Measurements from ENCODE around the gene PRCD. TPM values are rescaled to one million over a fixed set of nuclear protein-coding genes. Genes with fewer than 3 reads are reported as not detected.

The PRCD gene
- total RNA-seq, 2 experiments from 2014 or later, result not detected

GRCh38 chr17:76534831-76535732 is 4.8 kb upstream of the PRCD start:
- peaks cover 37% of the 10 kb centered on the region for H3K27me3 Mint-ChIP-seq
- no peaks in the 10 kb centered on the region for H3K9me3 Mint-ChIP-seq (ENCODE audit: low read depth)
- ATAC-seq, result no peak
- DNase-seq, result no peak
- CTCF ChIA-PET, result interaction anchor here (1.0 kb wide), 1 partner anchor 89 kb away, joined by 3 read pairs; no protein-coding TSS in a partner anchor
- no peak overlapping the region for H3K4me3 Mint-ChIP-seq
- H3K36me3 Mint-ChIP-seq, result no peaks in the 10 kb centered on the region
- no peak overlapping the region for H3K27ac Mint-ChIP-seq
- H3K4me1 Mint-ChIP-seq, result no peaks in the 10 kb centered on the region

- no peak for DNase-seq
- Mint-ChIP-seq H3K9me3 (ENCODE audit: low read depth) (no peaks in the 10 kb centered on the region), H3K4me3 (no peak overlapping the region)
These were observed 3.9 kb upstream of the PRCD start for GRCh38 chr17:76535788-76536510.

GRCh38 chr17:76536511-76537287 is 3.1 kb upstream of the PRCD start:
- Mint-ChIP-seq H3K27me3 (peaks cover 51% of the 10 kb centered on the region), H3K9me3 (ENCODE audit: low read depth) (no peaks in the 10 kb centered on the region), H3K36me3 (no peaks in the 10 kb centered on the region), H3K27ac (no peak overlapping the region), H3K4me1 (no peaks in the 10 kb centered on the region), H3K4me3 (no peak overlapping the region)
- no peak for ATAC-seq
- CTCF ChIA-PET, result interaction anchor here (0.9 to 1.4 kb wide), 5 partner anchors 10 to 49 kb away, joined by 3 to 8 read pairs (median 4); partner anchors contain the start of gene ST6GALNAC2
- DNase-seq, result no peak

More at GRCh38 chr17:76535788-76536510, 3.9 kb upstream of the PRCD start:
- no peak overlapping the region for H3K27ac Mint-ChIP-seq
- CTCF ChIA-PET, result interaction anchor here (0.9 to 1.4 kb wide), 4 partner anchors 11 to 50 kb away, joined by 3 to 8 read pairs (median 4); partner anchors contain the start of gene ST6GALNAC2
- H3K4me1 Mint-ChIP-seq, result no peaks in the 10 kb centered on the region
- H3K36me3 Mint-ChIP-seq, result no peaks in the 10 kb centered on the region
- peaks cover 44% of the 10 kb centered on the region for H3K27me3 Mint-ChIP-seq
- no peak for ATAC-seq

- CTCF ChIA-PET, result interaction anchor here (1.0 to 1.4 kb wide), 4 partner anchors 10 to 20 kb away, joined by 3 to 8 read pairs (median 4); no protein-coding TSS in a partner anchor
These were observed 2.6 kb upstream of the PRCD start for GRCh38 chr17:76537288-76537577.

GRCh38 chr17:76537578-76538280 is 2.1 kb upstream of the PRCD start, which contains the start of gene CYGB:
CYGB (minus strand) TSS chr17:76537709; CDS start chr17:76537542, 167 bp downstream.
- CTCF ChIA-PET, result interaction anchor here (1.0 to 2.1 kb wide), 5 partner anchors 10 to 20 kb away, joined by 3 to 7 read pairs (median 4); no protein-coding TSS in a partner anchor
- no peak within 1 kb of the TSS for H3K4me3 Mint-ChIP-seq

More at GRCh38 chr17:76537288-76537577, 2.6 kb upstream of the PRCD start:
- Mint-ChIP-seq H3K36me3 (no peaks in the 10 kb centered on the region), H3K4me3 (no peak overlapping the region), H3K4me1 (no peaks in the 10 kb centered on the region), H3K9me3 (ENCODE audit: low read depth) (no peaks in the 10 kb centered on the region), H3K27me3 (peaks cover 55% of the 10 kb centered on the region), H3K27ac (no peak overlapping the region)
- no peak for ATAC-seq
- DNase-seq, result no peak

GRCh38 chr17:76538281-76538931 is 1.4 kb upstream of the PRCD start:
- no peak for DNase-seq
- H3K27ac Mint-ChIP-seq, result no peak overlapping the region
- H3K4me3 Mint-ChIP-seq, result no peak overlapping the region
- no peak for ATAC-seq
- no peaks in the 10 kb centered on the region for H3K36me3 Mint-ChIP-seq
- CTCF ChIA-PET, result interaction anchor here (1.2 to 2.1 kb wide), 3 partner anchors 11 to 18 kb away, joined by 3 to 7 read pairs (median 4); no protein-coding TSS in a partner anchor
- H3K4me1 Mint-ChIP-seq, result no peaks in the 10 kb centered on the region
- peaks cover 55% of the 10 kb centered on the region for H3K27me3 Mint-ChIP-seq
- no peaks in the 10 kb centered on the region for H3K9me3 Mint-ChIP-seq (ENCODE audit: low read depth)

More at GRCh38 chr17:76537578-76538280, 2.1 kb upstream of the PRCD start, which contains the start of gene CYGB:
- DNase-seq (no peak), ATAC-seq (peak; percentile 41)
- Mint-ChIP-seq H3K27ac (no peak within 1 kb of the TSS), H3K9me3 (ENCODE audit: low read depth) (no peaks in the 10 kb centered on the region), H3K4me1 (no peaks in the 10 kb centered on the region), H3K36me3 (no peaks in the 10 kb centered on the region), H3K27me3 (peaks cover 58% of the 10 kb centered on the region)

- Mint-ChIP-seq H3K27me3 (peaks cover 60% of the 10 kb centered on the region), H3K4me1 (peaks cover 2% of the 10 kb centered on the region), H3K9me3 (ENCODE audit: low read depth) (no peaks in the 10 kb centered on the region), H3K4me3 (no peak overlapping the region), H3K36me3 (no peaks in the 10 kb centered on the region), H3K27ac (no peak overlapping the region)
- DNase-seq (no peak), ATAC-seq (no peak)
- CTCF ChIA-PET, result interaction anchor here (1.0 to 2.1 kb wide), 3 partner anchors 16 to 31 kb away, joined by 3 to 7 read pairs (median 4); no protein-coding TSS in a partner anchor
These were observed 788 bp upstream of the PRCD start for GRCh38 chr17:76538941-76539570.

- H3K9me3 Mint-ChIP-seq (ENCODE audit: low read depth), result no peaks in the 10 kb centered on the region
- peaks cover 62% of the 10 kb centered on the region for H3K27me3 Mint-ChIP-seq
- ATAC-seq (peak; percentile 51), DNase-seq (no peak)
- no peak overlapping the region for H3K4me3 Mint-ChIP-seq
- no peak overlapping the region for H3K27ac Mint-ChIP-seq
- H3K4me1 Mint-ChIP-seq, result peaks cover 2% of the 10 kb centered on the region
- H3K36me3 Mint-ChIP-seq, result no peaks in the 10 kb centered on the region
- CTCF ChIA-PET, result interaction anchor here (1.0 to 1.6 kb wide), 4 partner anchors 17 to 74 kb away, joined by 3 to 6 read pairs (median 4); no protein-coding TSS in a partner anchor
These were observed 797 bp downstream of the PRCD start for GRCh38 chr17:76540381-76541300.

- ATAC-seq, result no peak
- H3K27ac Mint-ChIP-seq, result no peak overlapping the region
- H3K9me3 Mint-ChIP-seq (ENCODE audit: low read depth), result no peaks in the 10 kb centered on the region
These were observed 2.1 kb downstream of the PRCD start for GRCh38 chr17:76541739-76542454.

GRCh38 chr17:76542566-76542971 is 2.7 kb downstream of the PRCD start:
- Mint-ChIP-seq H3K4me3 (no peak overlapping the region), H3K27me3 (peaks cover 45% of the 10 kb centered on the region), H3K4me1 (peaks cover 2% of the 10 kb centered on the region), H3K27ac (no peak overlapping the region), H3K9me3 (ENCODE audit: low read depth) (no peaks in the 10 kb centered on the region), H3K36me3 (no peaks in the 10 kb centered on the region)
- CTCF ChIA-PET, result interaction anchor here (1.4 to 6.4 kb wide), 4 partner anchors 15 to 82 kb away, joined by 3 to 77 read pairs (median 12); no protein-coding TSS in a partner anchor
- ATAC-seq (no peak), DNase-seq (no peak)

More at GRCh38 chr17:76541739-76542454, 2.1 kb downstream of the PRCD start:
- CTCF ChIA-PET, result interaction anchor here (6.4 kb wide), 1 partner anchor 18 kb away, joined by 77 read pairs; no protein-coding TSS in a partner anchor
- Mint-ChIP-seq H3K4me1 (peaks cover 2% of the 10 kb centered on the region), H3K4me3 (no peak overlapping the region), H3K36me3 (no peaks in the 10 kb centered on the region), H3K27me3 (peaks cover 50% of the 10 kb centered on the region)
- DNase-seq, result no peak
